CD4-positive, alpha-beta T cell treated with Interleukin-17A for 1 hour (primary cell): ENCODE data around the gene DAP.
A peak's percentile ranks its signal among the peaks of the same experiment; 100 is the strongest.

Experiments
- DNase-seq: peaks from one replicate; pipeline ENCODE4 v3.0.0-alpha.2; 2020

Gene DAP

GRCh38 chr5:10760096-10760920 is 726 bp downstream of the DAP start:
- peak; percentile 28 for DNase-seq

GRCh38 chr5:10759111-10759510 is 1.9 kb downstream of the DAP start:
- no peak for DNase-seq

GRCh38 chr5:10757922-10758555 is 3.0 kb downstream of the DAP start:
- no peak for DNase-seq

- no peak for DNase-seq
These were observed 4.0 kb downstream of the DAP start for GRCh38 chr5:10757043-10757442.

GRCh38 chr5:10756549-10756948 is 4.5 kb downstream of the DAP start:
- DNase-seq: no peak

GRCh38 chr5:10753178-10753577 is 7.9 kb downstream of the DAP start:
- DNase-seq: no peak

- DNase-seq: no peak
These were observed 8.6 kb downstream of the DAP start for GRCh38 chr5:10752451-10752850.

- DNase-seq: no peak
These were observed 10.1 kb downstream of the DAP start for GRCh38 chr5:10750909-10751308.

- no peak for DNase-seq
These were observed 13.1 kb downstream of the DAP start for GRCh38 chr5:10747678-10748622.

- no peak for DNase-seq
These were observed 14.3 kb downstream of the DAP start for GRCh38 chr5:10746711-10747110.

GRCh38 chr5:10745133-10745532 is 15.9 kb downstream of the DAP start:
- DNase-seq: no peak

- DNase-seq: no peak
These were observed 16.4 kb downstream of the DAP start for GRCh38 chr5:10744681-10745080.

- DNase-seq: no peak
These were observed 17.1 kb downstream of the DAP start for GRCh38 chr5:10743951-10744350.

GRCh38 chr5:10743526-10743925 is 17.5 kb downstream of the DAP start:
- DNase-seq: no peak

- DNase-seq: no peak
These were observed 19.4 kb downstream of the DAP start for GRCh38 chr5:10741661-10742060.

- DNase-seq: no peak
These were observed 20.6 kb downstream of the DAP start for GRCh38 chr5:10740384-10740783.

- no peak for DNase-seq
These were observed 23.2 kb downstream of the DAP start for GRCh38 chr5:10737880-10738279.

GRCh38 chr5:10736808-10737207 is 24.2 kb downstream of the DAP start:
- no peak for DNase-seq

GRCh38 chr5:10736354-10736753 is 24.7 kb downstream of the DAP start:
- no peak for DNase-seq

GRCh38 chr5:10735569-10736276 is 25.3 kb downstream of the DAP start:
- DNase-seq: no peak

- no peak for DNase-seq
These were observed 26.1 kb downstream of the DAP start for GRCh38 chr5:10734832-10735523.

GRCh38 chr5:10734037-10734709 is 26.9 kb downstream of the DAP start:
- DNase-seq: no peak
